ENCODE measurements around the gene IFNA1.
"Not testable (repeated sequence)": the region's sequence is repeated elsewhere in the genome, so short reads cannot be mapped to it uniquely, and the experiment has no call there.

The IFNA1 gene

GRCh38 chr9:21443849-21444625, 3.8 kb downstream of the IFNA1 start:
- DNase-seq (ENCODE audit: low read depth in 3 of 3): no peak

- DNase-seq (ENCODE audit: low read depth in 3 of 3): not testable (repeated sequence)
Observed at GRCh38 chr9:21449312-21449711, 9.1 kb downstream of the IFNA1 start.

GRCh38 chr9:21450733-21451394, 10.6 kb downstream of the IFNA1 start:
- no peak for DNase-seq (ENCODE audit: low read depth in 3 of 3)

- no peak for DNase-seq (ENCODE audit: low read depth in 3 of 3)
Observed at GRCh38 chr9:21452681-21453080, 12.4 kb downstream of the IFNA1 start.

- DNase-seq (ENCODE audit: low read depth in 3 of 3): no peak
Observed at GRCh38 chr9:21454149-21454548, 13.9 kb downstream of the IFNA1 start.

- no peak for DNase-seq (ENCODE audit: low read depth in 3 of 3)
Observed at GRCh38 chr9:21455320-21455719, 15.1 kb downstream of the IFNA1 start.

GRCh38 chr9:21461377-21461776, 21.1 kb downstream of the IFNA1 start:
- DNase-seq (ENCODE audit: low read depth in 3 of 3): no peak

GRCh38 chr9:21465138-21465537, 24.9 kb downstream of the IFNA1 start:
- DNase-seq (ENCODE audit: low read depth in 3 of 3): no peak

GRCh38 chr9:21465859-21466518, 25.8 kb downstream of the IFNA1 start:
- DNase-seq (ENCODE audit: low read depth in 3 of 3): no peak

- no peak for DNase-seq (ENCODE audit: low read depth in 3 of 3)
Observed at GRCh38 chr9:21470126-21470525, 29.9 kb downstream of the IFNA1 start.

- DNase-seq (ENCODE audit: low read depth in 3 of 3): no peak
Observed at GRCh38 chr9:21473236-21473635, 33.0 kb downstream of the IFNA1 start.

- DNase-seq (ENCODE audit: low read depth in 3 of 3): no peak
Observed at GRCh38 chr9:21477466-21477865, 37.2 kb downstream of the IFNA1 start.

- DNase-seq (ENCODE audit: low read depth in 3 of 3): no peak
Observed at GRCh38 chr9:21479152-21479702, 39.0 kb downstream of the IFNA1 start.

GRCh38 chr9:21481470-21482056, 41.3 kb downstream of the IFNA1 start:
- DNase-seq (ENCODE audit: low read depth in 3 of 3): no peak

GRCh38 chr9:21482213-21482612, 42.0 kb downstream of the IFNA1 start, which contains the start of gene IFNE:
TSS of gene IFNE (minus strand) at chr9:21482313. CDS start at chr9:21481694, 619 bp downstream.
- DNase-seq (ENCODE audit: low read depth in 3 of 3): no peak

Data from stimulated activated CD4-positive, alpha-beta T cell treated with anti-CD3 and anti-CD28 coated beads, TNF-alpha, amount 100 ng/mL, for 4 hours (primary cell).